Osteocyte (in vitro differentiated cells): ENCODE results near the gene PJA2. TPM values are rescaled to one million over a fixed set of nuclear protein-coding genes. Genes with fewer than 3 reads are reported as not detected.
"Not testable (repeated sequence)": the region's sequence is repeated elsewhere in the genome, so short reads cannot be mapped to it uniquely, and the experiment has no call there.

ENCODE experiments used
- DNase-seq: peaks from one replicate; pipeline ENCODE4 v3.0.0; 2021; ENCODE audit warnings: mixed read lengths; ENCODE audit not compliant: unreplicated experiment; ENCODE audit errors: extremely low spot score
- H3K27ac Mint-ChIP-seq: one replicate; pipeline ENCODE4 v1.8.0; 2021; ENCODE audit warnings: mild to moderate bottlenecking, mixed read lengths; ENCODE audit not compliant: unreplicated experiment
- H3K27me3 Mint-ChIP-seq: one replicate; pipeline ENCODE4 v1.8.0; 2021; ENCODE audit warnings: mixed read lengths; ENCODE audit not compliant: unreplicated experiment
- H3K36me3 Mint-ChIP-seq: one replicate; pipeline ENCODE4 v1.8.0; 2021; ENCODE audit warnings: mixed read lengths; ENCODE audit not compliant: unreplicated experiment
- H3K4me1 Mint-ChIP-seq: one replicate; pipeline ENCODE4 v1.8.0; 2021; ENCODE audit warnings: mixed read lengths; ENCODE audit not compliant: unreplicated experiment
- H3K4me3 Mint-ChIP-seq: one replicate; pipeline ENCODE4 v1.8.0; 2021; ENCODE audit warnings: mild to moderate bottlenecking, moderate library complexity, mixed read lengths; ENCODE audit not compliant: unreplicated experiment
- H3K9me3 Mint-ChIP-seq: one replicate; pipeline ENCODE4 v1.8.0; 2021; ENCODE audit warnings: mixed read lengths; ENCODE audit not compliant: unreplicated experiment
- total RNA-seq: library from RNA; stranded (reverse); gene quantifications from 2 replicates; pipeline ENCODE4 v1.2.1, GENCODE V29; 2021
- TF ChIP-seq, protein P1 (sequence below): fragments of 200-600 bp; sonication (generic); IDR thresholded peaks from 2 replicates; pipeline ENCODE4 v1.5.0; 2021; ENCODE audit warnings: antibody characterized with exemption, mild to moderate bottlenecking, moderate library complexity

Gene PJA2
- total RNA-seq, 1 donor from 2014 or later: 102 TPM

- TF ChIP-seq, protein P1, sequence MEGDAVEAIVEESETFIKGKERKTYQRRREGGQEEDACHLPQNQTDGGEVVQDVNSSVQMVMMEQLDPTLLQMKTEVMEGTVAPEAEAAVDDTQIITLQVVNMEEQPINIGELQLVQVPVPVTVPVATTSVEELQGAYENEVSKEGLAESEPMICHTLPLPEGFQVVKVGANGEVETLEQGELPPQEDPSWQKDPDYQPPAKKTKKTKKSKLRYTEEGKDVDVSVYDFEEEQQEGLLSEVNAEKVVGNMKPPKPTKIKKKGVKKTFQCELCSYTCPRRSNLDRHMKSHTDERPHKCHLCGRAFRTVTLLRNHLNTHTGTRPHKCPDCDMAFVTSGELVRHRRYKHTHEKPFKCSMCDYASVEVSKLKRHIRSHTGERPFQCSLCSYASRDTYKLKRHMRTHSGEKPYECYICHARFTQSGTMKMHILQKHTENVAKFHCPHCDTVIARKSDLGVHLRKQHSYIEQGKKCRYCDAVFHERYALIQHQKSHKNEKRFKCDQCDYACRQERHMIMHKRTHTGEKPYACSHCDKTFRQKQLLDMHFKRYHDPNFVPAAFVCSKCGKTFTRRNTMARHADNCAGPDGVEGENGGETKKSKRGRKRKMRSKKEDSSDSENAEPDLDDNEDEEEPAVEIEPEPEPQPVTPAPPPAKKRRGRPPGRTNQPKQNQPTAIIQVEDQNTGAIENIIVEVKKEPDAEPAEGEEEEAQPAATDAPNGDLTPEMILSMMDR: no peak
- no peak for DNase-seq
- no peak overlapping the region for H3K4me3 Mint-ChIP-seq
- peaks cover 8% of the 10 kb centered on the region for H3K9me3 Mint-ChIP-seq
- peaks cover 4% of the 10 kb centered on the region for H3K36me3 Mint-ChIP-seq
- no peaks in the 10 kb centered on the region for H3K27me3 Mint-ChIP-seq
- H3K27ac Mint-ChIP-seq: no peak overlapping the region
- no peaks in the 10 kb centered on the region for H3K4me1 Mint-ChIP-seq
Observed at GRCh38 chr5:109299557-109299956, 110.2 kb downstream of the PJA2 start.

GRCh38 chr5:109298794-109299193 is 111.0 kb downstream of the PJA2 start:
- Mint-ChIP-seq H3K4me3 (no peak overlapping the region), H3K27me3 (no peaks in the 10 kb centered on the region), H3K9me3 (peaks cover 9% of the 10 kb centered on the region), H3K4me1 (no peaks in the 10 kb centered on the region), H3K27ac (no peak overlapping the region), H3K36me3 (peaks cover 4% of the 10 kb centered on the region)
- TF ChIP-seq, protein P1: no peak
- DNase-seq: no peak

- no peaks in the 10 kb centered on the region for H3K27me3 Mint-ChIP-seq
- H3K4me1 Mint-ChIP-seq: no peaks in the 10 kb centered on the region
- peaks cover 4% of the 10 kb centered on the region for H3K36me3 Mint-ChIP-seq
- no peak overlapping the region for H3K27ac Mint-ChIP-seq
- TF ChIP-seq, protein P1: no peak
- no peak for DNase-seq
- H3K9me3 Mint-ChIP-seq: peaks cover 17% of the 10 kb centered on the region
- no peak overlapping the region for H3K4me3 Mint-ChIP-seq
Observed at GRCh38 chr5:109297900-109298299, 111.9 kb downstream of the PJA2 start.

DNA sequence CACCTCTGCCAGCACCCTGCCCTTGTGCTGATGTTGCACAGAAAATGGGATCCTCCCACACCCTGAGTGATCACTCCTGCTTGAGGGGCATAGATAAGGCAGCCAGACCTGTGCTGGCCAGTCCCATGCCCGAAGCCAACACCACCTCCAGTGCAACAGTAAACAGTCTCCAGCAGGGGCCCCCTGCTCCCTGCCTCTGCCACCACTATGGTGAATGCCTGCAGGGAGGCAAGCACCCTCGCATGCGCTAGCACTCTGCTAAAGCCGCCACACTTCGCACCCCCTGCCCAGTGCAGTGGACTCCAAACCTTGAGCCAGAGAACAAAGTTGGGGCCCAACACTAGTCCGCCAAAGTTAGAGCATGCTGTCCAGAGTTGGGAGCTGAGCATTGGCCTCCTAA is 118.7 kb downstream of the PJA2 start:
- no peaks in the 10 kb centered on the region for H3K4me1 Mint-ChIP-seq
- TF ChIP-seq, protein P1: no peak
- no peak for DNase-seq
- H3K27ac Mint-ChIP-seq: no peak overlapping the region
- H3K9me3 Mint-ChIP-seq: peaks cover 50% of the 10 kb centered on the region
- H3K27me3 Mint-ChIP-seq: no peaks in the 10 kb centered on the region
- H3K4me3 Mint-ChIP-seq: no peak overlapping the region
- peaks cover 15% of the 10 kb centered on the region for H3K36me3 Mint-ChIP-seq

DNA sequence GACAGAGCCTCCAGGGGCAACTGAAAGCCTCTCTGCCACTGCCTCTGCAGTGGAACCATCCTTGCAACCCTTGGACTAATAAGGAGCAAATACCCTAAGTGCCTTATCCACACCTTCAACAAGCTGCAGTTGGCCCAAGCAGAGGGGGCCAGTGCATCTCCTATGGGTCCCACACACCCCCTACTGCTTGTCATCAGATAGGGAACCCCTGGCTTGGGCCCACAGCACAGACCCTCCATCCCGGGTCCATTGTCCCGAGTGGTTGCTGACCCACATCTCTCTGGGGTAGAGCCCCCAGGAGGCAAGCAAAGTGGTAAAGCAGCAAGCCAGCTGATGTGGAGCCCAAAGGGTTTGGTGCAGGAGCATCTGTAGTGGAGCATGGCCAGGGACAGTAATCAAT is 119.5 kb downstream of the PJA2 start:
- Mint-ChIP-seq H3K4me1 (no peaks in the 10 kb centered on the region), H3K9me3 (peaks cover 58% of the 10 kb centered on the region), H3K27me3 (no peaks in the 10 kb centered on the region), H3K4me3 (no peak overlapping the region), H3K27ac (no peak overlapping the region), H3K36me3 (peaks cover 18% of the 10 kb centered on the region)
- no peak for DNase-seq
- TF ChIP-seq, protein P1: no peak

DNA sequence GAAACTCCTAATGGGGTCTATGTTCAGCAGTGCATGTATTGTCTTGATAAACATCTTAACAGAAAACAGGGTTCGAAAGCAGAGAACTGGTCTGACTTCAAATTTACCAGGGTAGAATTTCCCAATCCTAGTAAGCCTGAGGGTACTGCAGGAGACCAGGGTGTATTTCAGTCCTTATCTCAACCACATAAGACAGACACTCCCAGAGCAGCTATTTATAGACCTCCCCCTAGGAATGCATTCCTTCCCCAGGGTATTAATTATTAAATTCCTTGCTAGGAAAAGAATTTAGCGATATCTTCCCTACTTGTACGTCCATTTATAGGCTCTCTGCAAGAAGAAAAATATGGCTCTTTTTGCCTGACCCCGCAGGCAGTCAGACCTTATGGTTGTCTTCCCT is 123.1 kb downstream of the PJA2 start:
- not testable (repeated sequence) for DNase-seq, H3K27me3 Mint-ChIP-seq, H3K27ac Mint-ChIP-seq, H3K4me1 Mint-ChIP-seq, H3K4me3 Mint-ChIP-seq
- Mint-ChIP-seq H3K9me3 (peaks cover 47% of the 10 kb centered on the region), H3K36me3 (peaks cover 18% of the 10 kb centered on the region)
